Measurements from ENCODE around the gene HRAS. TPM values are rescaled to one million over a fixed set of nuclear protein-coding genes. Genes with fewer than 3 reads are reported as not detected.

The HRAS gene
- total RNA-seq, 1 experiment from 2014 or later = 104 TPM

GRCh38 chr11:563812-564578 is 28.6 kb upstream of the HRAS start:
- ChIA-PET RAD21 (ENCODE audit: low non-redundant PET in 1 of 2, low total read pairs in 2 of 2, uncharacterized antibody in 2 of 2, unreplicated experiment in 2 of 2) (no interaction called here), CTCF (interaction anchor here (0.9 kb wide), 1 partner anchor 17 kb away, joined by 4 read pairs; no protein-coding TSS in a partner anchor), POLR2A (interaction anchor here (2.1 kb wide), 1 partner anchor 12 kb away, joined by 8 read pairs; the partner anchor contains the start of gene PHRF1)
- Histone ChIP-seq H3K9ac (ENCODE audit: low read length) (no peak overlapping the region), H3K4me2 (ENCODE audit: low read length) (peak overlapping the region; percentile 25; the same call in 1 of the 2 replicates), H3K36me3 (ENCODE audit: control insufficient read depth in 1 of 2, insufficient read depth in 2 of 2, low read length in 2 of 2) (0 out of 4 replicates have a peak, but pooled peaks cover 0 to 3% of the 10 kb centered on the region in 2 experiments), H3K4me1 (ENCODE audit: control insufficient read depth in 1 of 2, insufficient read depth in 2 of 2, low read length in 2 of 2) (peaks cover 20 to 62% of the 10 kb centered on the region in 2 experiments), H3K27ac (ENCODE audit: low read depth, low read length) (no peak overlapping the region; the same call in 1 of the 2 replicates), H2AFZ (ENCODE audit: low read depth, low read length, poor library complexity, severe bottlenecking) (no peak overlapping the region), H3K9me3 (ENCODE audit: control insufficient read depth in 1 of 2, insufficient read depth in 1 of 2, low read depth in 1 of 2, low read length in 2 of 2) (no peaks in the 10 kb centered on the region), H3K27me3 (ENCODE audit: insufficient read depth, low read length) (no peaks in the 10 kb centered on the region), H4K20me1 (ENCODE audit: insufficient read depth) (no peaks in the 10 kb centered on the region), H3K4me3 (replicated peaks in 1 of 2; ENCODE audit: low read depth in 1 of 2, low read length in 2 of 2) (no peak overlapping the region), H3K9me2 (ENCODE audit: insufficient read depth) (no peaks in the 10 kb centered on the region), H3K79me2 (ENCODE audit: insufficient read depth, low read length) (peaks cover 15% of the 10 kb centered on the region)
- ATAC-seq (no peak), DNase-seq (ENCODE audit: low read depth, low spot score) (no peak)
- BruUV-seq (replicated peaks) = no TSS peak
- intact Hi-C loops (cut with micrococcal nuclease) = no loop called here
- TF ChIP-seq YY1 (IDR thresholded peaks at IDR 0.05; ENCODE audit: extremely low read depth, insufficient replicate concordance, low read depth, low read length) (no peak), RAD21 (IDR thresholded peaks at IDR 0.05; ENCODE audit: low read depth) (no peak), FOSL1 (IDR thresholded peaks at IDR 0.05; ENCODE audit: low read depth) (no peak), CEBPB (IDR thresholded peaks at IDR 0.05; ENCODE audit: low read depth) (no peak), EZH2 (IDR thresholded peaks at IDR 0.05) (no peak), SRF (IDR thresholded peaks at IDR 0.05; ENCODE audit: low read depth) (no peak), JUND (IDR thresholded peaks at IDR 0.05) (no peak)

DNA sequence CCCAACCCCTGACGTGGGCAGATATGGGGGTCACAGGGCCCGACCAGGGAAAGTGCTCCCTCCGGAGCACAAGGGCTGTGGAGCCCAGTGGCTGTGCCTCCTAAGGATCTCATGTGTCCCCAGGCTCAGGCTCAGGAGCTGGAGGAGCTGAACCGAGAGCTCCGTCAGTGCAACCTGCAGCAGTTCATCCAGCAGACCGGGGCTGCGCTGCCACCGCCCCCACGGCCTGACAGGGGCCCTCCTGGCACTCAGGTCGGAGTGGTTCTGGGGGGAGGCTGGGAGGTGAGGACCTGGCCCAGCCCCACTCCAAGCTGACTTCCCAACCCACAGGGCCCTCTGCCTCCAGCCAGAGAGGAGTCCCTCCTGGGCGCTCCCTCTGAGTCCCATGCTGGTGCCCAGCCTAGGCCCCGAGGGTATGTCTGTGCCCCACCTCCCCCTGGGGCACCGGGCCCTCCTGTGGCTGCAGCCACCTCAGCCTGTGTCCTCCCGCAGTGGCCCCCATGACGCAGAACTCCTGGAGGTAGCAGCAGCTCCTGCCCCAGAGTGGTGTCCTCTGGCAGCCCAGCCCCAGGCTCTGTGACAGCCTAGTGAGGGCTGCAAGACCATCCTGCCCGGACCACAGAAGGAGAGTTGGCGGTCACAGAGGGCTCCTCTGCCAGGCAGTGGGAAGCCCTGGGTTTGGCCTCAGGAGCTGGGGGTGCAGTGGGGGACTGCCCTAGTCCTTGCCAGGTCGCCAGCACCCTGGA is 27.9 kb upstream of the HRAS start:
- ChIA-PET RAD21 (ENCODE audit: low non-redundant PET in 1 of 2, low total read pairs in 2 of 2, uncharacterized antibody in 2 of 2, unreplicated experiment in 2 of 2) (no interaction called here), POLR2A (interaction anchor here (2.1 kb wide), 1 partner anchor 13 kb away, joined by 8 read pairs; the partner anchor contains the start of gene PHRF1), CTCF (no interaction called here)
- Histone ChIP-seq H2AFZ (ENCODE audit: low read depth, low read length, poor library complexity, severe bottlenecking) (no peak overlapping the region), H3K9me2 (ENCODE audit: insufficient read depth) (no peaks in the 10 kb centered on the region), H3K9me3 (ENCODE audit: control insufficient read depth in 1 of 2, insufficient read depth in 1 of 2, low read depth in 1 of 2, low read length in 2 of 2) (no peaks in the 10 kb centered on the region), H3K9ac (ENCODE audit: low read length) (no peak overlapping the region), H3K4me2 (ENCODE audit: low read length) (no peak overlapping the region), H3K79me2 (ENCODE audit: insufficient read depth, low read length) (peaks cover 15% of the 10 kb centered on the region), H3K4me3 (replicated peaks in 1 of 2; ENCODE audit: low read depth in 1 of 2, low read length in 2 of 2) (no peak overlapping the region), H4K20me1 (ENCODE audit: insufficient read depth) (no peaks in the 10 kb centered on the region), H3K27ac (ENCODE audit: low read depth, low read length) (peak overlapping the region; percentile 17; the same call in 1 of the 2 replicates), H3K27me3 (ENCODE audit: insufficient read depth, low read length) (no peaks in the 10 kb centered on the region), H3K36me3 (ENCODE audit: control insufficient read depth in 1 of 2, insufficient read depth in 2 of 2, low read length in 2 of 2) (0 out of 4 replicates have a peak, but pooled peaks cover 0 to 3% of the 10 kb centered on the region in 2 experiments), H3K4me1 (ENCODE audit: control insufficient read depth in 1 of 2, insufficient read depth in 2 of 2, low read length in 2 of 2) (peaks cover 23 to 65% of the 10 kb centered on the region in 2 experiments)
- ATAC-seq (no peak), DNase-seq (ENCODE audit: low read depth, low spot score) (no peak)
- no TSS peak for BruUV-seq (replicated peaks)
- no peak for TF ChIP-seq ZFX (IDR thresholded peaks at IDR 0.05)
- TF ChIP-seq REST (IDR thresholded peaks at IDR 0.05; ENCODE audit: low read depth) = no peak
- no peak for TF ChIP-seq SRF (IDR thresholded peaks at IDR 0.05; ENCODE audit: low read depth)
- no peak for TF ChIP-seq ZNF274 (IDR thresholded peaks at IDR 0.05; ENCODE audit: low read depth, low read length)
- no peak for TF ChIP-seq YY1 (IDR thresholded peaks at IDR 0.05; ENCODE audit: extremely low read depth, insufficient replicate concordance, low read depth, low read length)
- TF ChIP-seq FOSL1 (IDR thresholded peaks at IDR 0.05; ENCODE audit: low read depth) = no peak
- TF ChIP-seq, protein P1, sequence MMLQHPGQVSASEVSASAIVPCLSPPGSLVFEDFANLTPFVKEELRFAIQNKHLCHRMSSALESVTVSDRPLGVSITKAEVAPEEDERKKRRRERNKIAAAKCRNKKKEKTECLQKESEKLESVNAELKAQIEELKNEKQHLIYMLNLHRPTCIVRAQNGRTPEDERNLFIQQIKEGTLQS (IDR thresholded peaks at IDR 0.05) = no peak
- TF ChIP-seq MAX (IDR thresholded peaks at IDR 0.05) = no peak
- intact Hi-C loops (cut with micrococcal nuclease) = no loop called here

All from HCT116 (cell line).